IPS-NIHi7 (cell line): ENCODE data around the gene STX8.

Experiments
- DNase-seq: peaks from one replicate; pipeline ENCODE4 v3.0.0; 2012; ENCODE audit warnings: mixed read lengths; ENCODE audit errors: extremely low spot score

Gene STX8

GRCh38 chr17:9443811-9444210, 131.8 kb downstream of the STX8 start:
- DNase-seq = no peak

- DNase-seq = no peak
Observed at GRCh38 chr17:9439851-9440250, 135.8 kb downstream of the STX8 start.

GRCh38 chr17:9436630-9437029, 139.0 kb downstream of the STX8 start:
- no peak for DNase-seq

- DNase-seq = no peak
Observed at GRCh38 chr17:9435165-9435564, 140.5 kb downstream of the STX8 start.

- no peak for DNase-seq
Observed at GRCh38 chr17:9434642-9435057, 141.0 kb downstream of the STX8 start.

- no peak for DNase-seq
Observed at GRCh38 chr17:9432934-9433421, 142.6 kb downstream of the STX8 start.

- DNase-seq = no peak
Observed at GRCh38 chr17:9432134-9432885, 143.3 kb downstream of the STX8 start.

GRCh38 chr17:9431620-9432019, 144.0 kb downstream of the STX8 start:
- DNase-seq = no peak

- no peak for DNase-seq
Observed at GRCh38 chr17:9427465-9428315, 147.9 kb downstream of the STX8 start.

GRCh38 chr17:9424071-9424640, 151.5 kb downstream of the STX8 start:
- DNase-seq = peak; percentile 45

- no peak for DNase-seq
Observed at GRCh38 chr17:9421525-9421924, 154.1 kb downstream of the STX8 start.

- no peak for DNase-seq
Observed at GRCh38 chr17:9419932-9420453, 155.6 kb downstream of the STX8 start.

GRCh38 chr17:9414471-9414870, 161.1 kb downstream of the STX8 start:
- no peak for DNase-seq

GRCh38 chr17:9410737-9411136, 164.9 kb downstream of the STX8 start:
- no peak for DNase-seq

GRCh38 chr17:9410301-9410700, 165.3 kb downstream of the STX8 start:
- no peak for DNase-seq

GRCh38 chr17:9409878-9410277, 165.7 kb downstream of the STX8 start:
- no peak for DNase-seq

GRCh38 chr17:9408868-9409829, 166.5 kb downstream of the STX8 start:
- no peak for DNase-seq

- no peak for DNase-seq
Observed at GRCh38 chr17:9408381-9408780, 167.2 kb downstream of the STX8 start.

- DNase-seq = no peak
Observed at GRCh38 chr17:9406046-9406606, 169.5 kb downstream of the STX8 start.

GRCh38 chr17:9403257-9403656, 172.4 kb downstream of the STX8 start:
- no peak for DNase-seq
